DMS 273 (cell line): ENCODE results near the gene ATG12.
"Not testable (repeated sequence)": the region's sequence is repeated elsewhere in the genome, so short reads cannot be mapped to it uniquely, and the experiment has no call there.

Source experiments
- DNase-seq: peaks from one replicate; lab custom pipeline; 2025; ENCODE audit not compliant: unreplicated experiment; lab: John Stamatoyannopoulos, UW

Gene ATG12

DNA sequence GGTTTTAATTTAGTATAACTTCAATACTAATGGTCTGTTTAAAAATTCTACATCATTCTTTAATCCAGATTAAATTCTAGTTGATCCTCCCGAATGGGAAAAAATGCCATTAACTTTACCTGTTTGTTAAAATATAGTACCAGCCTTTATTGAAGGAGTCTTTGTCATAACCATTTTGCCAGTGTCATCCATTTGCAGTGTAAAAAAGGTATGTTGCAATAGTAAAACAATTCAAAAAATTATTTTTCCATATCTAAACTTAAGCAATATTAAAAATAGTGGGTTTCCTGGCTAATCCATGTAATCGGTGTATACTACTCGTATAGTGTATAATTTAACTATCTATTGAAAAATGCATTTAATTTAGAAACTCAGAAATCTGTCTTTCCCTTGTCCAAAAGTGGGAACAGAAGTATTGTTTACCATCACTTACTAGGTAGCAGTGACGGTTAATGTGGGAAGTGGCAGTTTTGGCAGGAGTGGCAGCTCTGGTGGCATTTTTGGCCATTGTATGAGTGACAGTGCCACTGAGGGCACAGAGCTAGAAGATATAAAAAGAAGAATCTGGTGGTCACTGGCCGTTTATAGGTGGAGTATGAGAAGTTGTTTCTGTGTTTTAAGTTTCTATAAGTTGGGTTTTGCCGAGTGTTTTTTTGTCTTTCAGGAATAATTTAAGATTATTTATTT, 2.2 kb upstream of the ATG12 start:
- DNase-seq: no peak

DNA sequence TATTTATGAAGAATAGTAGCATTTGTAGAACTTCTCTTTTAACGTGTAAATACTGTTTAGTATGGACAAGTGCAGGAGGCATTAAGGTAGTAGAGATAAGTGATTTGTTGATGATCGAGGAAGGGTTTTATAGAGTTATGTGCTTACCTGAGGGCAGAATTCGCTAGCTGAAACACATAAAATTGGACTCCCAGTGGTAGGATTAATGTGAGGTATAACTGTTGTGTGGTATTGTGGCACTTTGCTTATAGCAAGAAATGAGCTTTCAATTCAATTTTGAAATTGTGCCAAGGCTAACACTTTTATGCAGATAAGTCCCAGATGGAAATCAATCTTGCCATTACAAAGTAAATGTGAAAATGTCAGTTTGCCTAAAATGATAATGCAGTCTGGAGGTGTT, 1.6 kb upstream of the ATG12 start:
- peak; percentile 45 for DNase-seq

DNA sequence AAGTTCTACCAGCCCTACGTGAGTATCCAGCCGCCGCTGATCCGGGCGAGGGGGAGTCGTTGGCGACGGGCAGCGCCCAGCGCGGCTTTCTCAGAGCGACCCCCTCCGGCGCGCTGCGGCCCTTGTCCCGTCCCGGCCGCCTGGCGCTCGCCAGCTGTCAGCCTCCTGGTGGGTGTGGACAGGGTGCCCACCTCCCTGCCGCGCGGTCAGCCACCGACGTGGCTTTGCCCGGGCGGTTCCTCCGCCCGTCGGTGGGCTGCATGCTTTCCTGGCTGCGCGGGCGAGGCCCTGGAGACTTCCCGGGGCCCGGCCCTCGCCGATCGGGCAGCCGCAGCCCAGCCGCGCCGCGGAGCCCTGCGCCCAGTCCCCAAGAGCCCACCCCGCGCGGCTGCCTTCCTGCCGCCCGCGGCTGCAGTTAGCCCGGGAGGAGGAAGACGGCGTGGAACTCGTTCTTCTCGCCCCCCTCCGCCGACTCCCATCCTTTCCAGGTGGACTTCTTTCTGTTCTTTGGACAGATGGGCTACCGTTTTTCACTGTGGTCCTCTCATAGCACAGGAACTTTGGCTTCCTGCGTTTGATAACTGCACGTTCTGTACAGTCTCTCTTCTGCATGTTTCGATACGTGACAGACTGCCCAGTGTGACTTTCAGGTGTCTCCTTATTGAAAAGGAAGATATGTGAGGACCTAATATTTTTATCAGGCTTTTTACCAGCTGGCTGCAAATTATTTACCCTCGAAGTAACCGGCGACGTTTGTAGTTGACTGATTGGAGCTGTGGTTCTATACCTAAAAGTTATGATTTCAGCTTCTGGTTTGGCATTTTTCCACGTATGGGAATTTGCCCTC, 947 bp upstream of the ATG12 start:
- DNase-seq: peak; percentile 87

DNA sequence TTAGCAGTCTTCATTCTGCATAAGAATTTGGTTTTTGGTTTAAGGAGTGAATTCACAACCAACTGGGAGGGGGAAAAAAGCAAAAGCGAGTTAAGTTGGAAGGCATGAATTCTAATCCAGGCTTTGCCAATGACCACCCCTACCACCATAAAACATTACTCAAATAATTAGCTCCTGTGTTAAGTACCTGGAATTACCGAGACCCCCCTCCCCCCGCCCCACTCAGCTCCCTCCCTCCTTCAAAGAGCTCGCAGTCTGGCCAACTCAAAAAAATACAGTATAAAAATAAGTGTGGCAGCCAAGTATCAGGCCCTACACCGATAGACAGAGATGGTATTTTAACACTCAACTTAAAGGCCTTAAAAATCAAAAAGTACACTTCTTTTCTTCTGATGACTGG, 492 bp downstream of the ATG12 start:
- peak; percentile 37 for DNase-seq

DNA sequence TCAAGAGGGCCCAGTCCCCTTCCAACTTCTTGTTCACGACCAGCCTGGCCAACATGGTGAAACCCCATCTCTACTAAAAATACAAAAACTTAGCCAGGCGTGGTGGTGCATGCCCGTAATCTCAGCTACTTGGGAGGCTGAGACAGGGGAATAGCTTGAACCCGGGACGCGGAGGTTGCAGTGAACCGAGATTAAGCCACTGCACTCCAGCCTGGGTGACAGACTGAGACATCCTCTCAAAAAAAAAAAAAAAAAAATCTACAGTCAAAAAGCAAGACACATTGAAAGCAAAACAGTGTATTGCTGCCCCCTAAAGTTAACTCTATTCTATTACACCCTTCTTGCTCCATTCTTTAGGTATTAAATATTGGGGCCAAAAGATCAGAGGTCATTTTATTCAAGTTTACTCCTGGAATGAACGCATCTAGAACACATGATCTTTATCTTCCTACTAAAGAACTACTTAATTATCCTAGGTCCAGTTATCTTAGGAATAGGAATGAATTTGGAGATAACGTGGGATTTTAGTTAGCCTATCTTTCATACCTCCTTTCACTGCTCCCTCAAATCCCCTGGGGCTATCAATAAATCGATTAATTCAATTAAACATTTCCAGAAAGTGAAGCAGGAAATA, 2.4 kb downstream of the ATG12 start:
- peak; percentile 72 for DNase-seq

DNA sequence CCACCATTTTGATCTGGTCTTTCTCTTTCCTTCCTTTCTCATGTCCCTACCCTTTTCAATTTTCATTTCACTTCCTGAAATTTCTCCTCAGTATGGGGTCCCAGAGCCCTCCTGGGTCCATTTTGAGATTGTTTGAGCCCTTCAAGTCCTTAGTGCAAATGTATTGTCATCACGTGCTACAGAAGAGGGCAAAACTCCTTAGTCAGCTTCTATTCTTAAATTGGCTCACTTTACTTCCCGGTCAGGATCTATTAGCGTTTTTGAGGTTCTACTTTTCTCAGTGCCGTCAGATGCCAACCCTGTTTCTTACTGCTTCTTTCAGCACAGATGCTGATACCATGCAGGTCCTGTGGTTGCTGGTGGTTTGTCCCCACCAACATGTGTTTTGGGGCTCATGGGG, 5.9 kb downstream of the ATG12 start:
- no peak for DNase-seq

DNA sequence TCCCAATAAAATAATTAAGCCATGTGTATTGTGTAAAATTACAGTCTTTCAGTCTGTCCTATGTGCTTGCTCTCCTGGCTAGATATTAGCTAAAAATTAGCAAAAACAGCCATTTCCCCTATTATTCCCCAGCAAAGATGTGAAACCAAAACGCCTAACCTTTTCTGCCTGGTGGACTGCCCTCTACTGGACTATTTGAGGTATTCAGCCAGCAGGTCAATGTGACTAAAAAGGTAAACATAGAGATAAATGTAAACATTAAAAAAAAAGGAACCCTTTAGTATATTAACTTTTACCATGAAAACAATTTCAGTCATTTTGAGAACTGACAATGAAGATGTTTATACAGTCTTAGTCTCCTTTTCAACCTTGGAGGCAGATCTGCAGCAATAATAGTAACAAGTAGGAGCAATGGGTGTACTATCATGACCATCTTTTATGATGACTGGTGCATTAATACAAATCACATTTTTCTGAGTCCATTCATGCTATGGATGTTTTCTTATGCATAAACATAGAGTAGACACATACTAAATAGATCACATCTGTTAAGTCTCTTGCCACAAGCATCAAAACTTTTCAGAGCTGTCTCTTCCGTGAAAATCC, 10.1 kb downstream of the ATG12 start:
- DNase-seq: peak; percentile 55

DNA sequence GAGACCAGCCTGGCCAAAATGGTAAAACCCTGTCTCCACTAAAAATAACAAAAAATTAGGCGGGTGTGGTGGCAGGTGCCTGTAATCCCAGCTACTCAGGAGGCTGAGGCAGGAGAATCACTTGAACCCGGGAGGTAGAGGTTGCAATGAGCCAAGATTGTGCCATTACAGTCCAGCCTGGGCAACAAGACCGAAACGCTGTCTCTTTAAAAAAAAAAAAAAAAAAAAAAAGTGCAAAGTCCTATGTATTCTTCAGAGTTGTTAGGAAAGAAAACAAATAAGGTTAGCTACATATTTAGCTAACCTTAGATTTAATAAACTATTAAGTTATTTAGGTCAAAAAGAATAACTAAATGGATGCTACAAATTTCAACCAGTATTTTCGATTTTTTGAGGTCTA, 11.5 kb downstream of the ATG12 start:
- no peak for DNase-seq

DNA sequence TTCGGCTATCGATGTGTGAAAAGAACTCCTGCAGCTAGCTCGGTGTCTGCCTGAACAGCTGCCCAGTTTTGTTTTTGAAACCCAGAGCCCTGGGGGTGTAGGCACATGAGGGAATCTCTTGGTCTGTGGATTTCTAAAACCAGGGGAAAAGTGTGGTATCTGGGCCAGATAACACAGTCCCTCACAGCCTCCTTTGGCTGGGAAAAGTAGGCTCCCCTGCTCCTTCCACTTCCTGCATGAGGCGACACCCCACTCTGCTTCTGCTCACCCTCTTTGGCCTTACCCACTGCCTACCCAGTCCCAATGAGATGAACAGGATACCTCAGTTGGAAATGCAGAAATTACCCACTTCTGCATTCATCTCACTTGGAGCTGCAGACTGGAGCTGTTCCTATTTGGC, 15.4 kb downstream of the ATG12 start:
- DNase-seq: no peak

DNA sequence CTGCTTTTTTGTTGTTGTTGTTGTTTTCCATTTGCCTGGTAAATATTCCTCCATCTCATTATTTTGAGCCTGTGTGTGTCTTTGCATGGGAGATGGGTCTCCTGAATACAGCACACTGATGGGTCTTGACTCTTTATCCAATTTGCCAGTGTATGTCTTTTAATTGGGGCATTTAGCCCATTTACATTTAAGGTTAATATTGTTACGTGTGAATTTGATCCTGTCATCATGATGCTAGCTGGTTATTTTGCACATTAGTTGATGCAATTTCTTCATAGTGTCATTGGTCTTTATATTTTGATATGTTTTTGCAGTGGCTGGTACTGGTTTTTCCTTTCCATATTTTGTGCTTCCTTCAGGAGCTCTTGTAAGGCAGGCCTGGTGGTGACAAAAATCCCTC, 16.4 kb downstream of the ATG12 start:
- not testable (repeated sequence) for DNase-seq

DNA sequence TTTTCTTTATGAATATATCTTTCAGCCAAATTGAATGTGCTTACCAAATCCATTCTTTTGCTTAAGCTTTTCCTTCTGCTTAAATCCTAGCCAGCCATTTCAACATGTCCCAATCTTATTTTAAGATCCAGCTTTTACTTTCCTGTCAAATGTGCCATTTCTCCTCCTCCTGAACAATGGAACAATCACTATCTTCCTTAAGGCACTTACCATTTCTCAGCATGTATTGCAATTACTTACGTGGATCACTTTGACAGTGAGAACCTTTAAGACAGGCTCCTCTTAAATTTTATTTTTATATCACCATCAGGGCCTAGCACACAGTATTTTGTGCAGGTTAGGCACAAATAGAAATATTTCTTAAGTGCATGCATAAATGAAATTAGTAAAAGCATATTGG, 20.5 kb downstream of the ATG12 start:
- no peak for DNase-seq

DNA sequence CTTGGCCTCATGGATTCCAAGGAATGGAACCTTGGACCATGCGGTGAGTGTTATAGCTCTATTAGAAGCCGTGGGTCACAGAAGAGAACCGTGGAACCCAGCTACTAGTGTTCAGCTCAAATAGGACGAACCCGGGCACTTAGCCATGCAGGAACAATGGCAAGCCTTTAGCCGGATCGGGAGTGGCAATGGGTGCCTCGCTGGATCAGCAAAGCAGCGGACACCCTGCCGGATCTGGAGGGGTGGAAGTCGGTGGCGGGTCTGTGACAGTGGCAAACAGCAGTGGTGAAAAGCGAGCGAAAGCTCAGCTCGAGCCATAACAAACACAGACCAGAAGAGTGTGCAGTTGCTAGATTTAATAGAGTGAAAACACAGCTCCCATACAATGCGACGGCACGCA, 22.5 kb downstream of the ATG12 start:
- no peak for DNase-seq

DNA sequence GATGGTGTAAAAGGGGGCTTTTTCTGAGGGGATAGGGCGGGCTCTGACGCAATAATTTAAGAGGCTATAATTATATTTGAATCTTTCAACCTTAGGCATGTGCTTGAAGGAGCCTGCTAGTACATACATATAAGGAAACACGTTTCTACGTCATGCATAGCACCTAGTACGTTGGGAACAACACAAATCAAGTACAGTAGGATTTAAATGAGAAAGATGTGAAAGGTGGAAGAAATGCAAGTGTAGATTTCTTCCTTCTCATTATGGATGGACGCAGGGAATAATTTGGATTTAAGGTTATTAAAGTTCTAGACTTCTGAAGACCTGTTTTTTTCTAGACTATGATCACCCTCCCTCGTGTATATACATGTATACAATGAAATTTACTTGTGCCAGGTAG, 24.0 kb downstream of the ATG12 start:
- no peak for DNase-seq

DNA sequence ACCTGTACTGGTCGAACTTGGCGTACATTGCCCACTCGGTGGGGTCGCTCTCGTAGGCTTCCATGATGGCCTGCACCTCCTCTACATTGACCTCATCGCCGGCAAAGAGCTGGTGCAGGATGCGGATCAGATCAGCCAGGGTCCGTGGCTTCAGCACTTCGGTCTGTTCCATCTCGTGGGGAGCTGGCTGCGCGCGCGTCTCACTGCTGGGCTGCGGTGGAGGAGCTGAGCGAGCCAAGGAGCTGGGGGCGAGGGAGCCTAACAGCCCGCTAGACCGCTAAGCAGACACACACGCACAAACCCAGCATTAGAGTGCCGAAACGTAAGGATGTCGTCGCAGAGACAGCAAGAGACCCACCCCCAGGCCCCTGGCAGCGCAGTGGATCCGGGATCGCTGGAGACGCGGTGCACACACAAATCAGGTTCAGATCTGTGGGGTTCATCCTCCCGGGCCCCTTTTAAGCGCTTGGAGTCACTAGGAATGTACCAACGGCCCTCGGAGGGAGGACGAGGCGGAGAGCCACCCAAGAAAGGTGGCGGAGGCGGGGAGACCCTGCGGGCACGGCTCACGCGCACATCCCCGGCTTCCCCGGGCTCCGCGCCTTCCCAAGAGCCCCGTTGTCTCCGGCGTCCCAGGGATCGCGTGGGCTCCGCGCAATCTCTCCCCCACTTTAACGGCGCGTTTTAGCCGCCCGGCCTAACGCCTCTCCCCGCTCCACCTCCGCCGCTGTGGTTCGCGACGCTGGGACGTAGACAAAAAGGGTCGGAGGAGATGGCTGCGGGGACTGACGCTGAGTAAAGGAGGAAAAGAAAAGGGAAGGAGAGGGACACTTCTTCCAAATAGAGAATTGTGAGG, 24.9 kb downstream of the ATG12 start, which contains the start of gene CDO1:
TSS of gene CDO1 (minus strand) at position 434 of the 856 bp plus-strand sequence. CDS start at position 172, 262 bp downstream.
- peak; percentile 69 for DNase-seq

DNA sequence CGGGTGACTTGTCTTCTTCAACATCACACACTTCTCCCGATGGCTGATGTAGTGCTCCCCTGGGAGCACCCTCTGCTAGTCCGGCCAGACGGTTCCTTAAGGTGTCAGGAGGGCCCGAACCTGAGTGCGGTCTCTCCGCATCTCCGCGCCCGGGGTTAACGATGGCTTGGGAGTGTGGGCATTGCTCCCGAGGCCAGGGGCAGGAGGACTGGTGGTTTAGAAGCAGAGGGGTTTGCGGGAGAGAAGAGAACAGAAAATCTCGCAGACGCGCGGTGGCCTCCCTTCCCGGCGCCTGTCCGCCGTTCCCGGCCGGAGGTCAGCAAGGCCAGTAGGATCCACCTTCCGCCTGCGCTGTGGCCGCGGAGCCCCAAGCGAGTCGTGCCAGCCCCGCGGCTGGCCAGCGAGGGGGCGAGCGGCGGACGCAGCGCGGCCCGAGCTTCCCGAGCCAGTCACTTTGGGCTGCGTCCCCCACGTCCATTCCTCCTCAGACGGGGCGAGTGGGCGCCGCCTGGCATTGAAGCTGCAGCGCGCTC, 25.6 kb downstream of the ATG12 start:
- DNase-seq: peak; percentile 42

DNA sequence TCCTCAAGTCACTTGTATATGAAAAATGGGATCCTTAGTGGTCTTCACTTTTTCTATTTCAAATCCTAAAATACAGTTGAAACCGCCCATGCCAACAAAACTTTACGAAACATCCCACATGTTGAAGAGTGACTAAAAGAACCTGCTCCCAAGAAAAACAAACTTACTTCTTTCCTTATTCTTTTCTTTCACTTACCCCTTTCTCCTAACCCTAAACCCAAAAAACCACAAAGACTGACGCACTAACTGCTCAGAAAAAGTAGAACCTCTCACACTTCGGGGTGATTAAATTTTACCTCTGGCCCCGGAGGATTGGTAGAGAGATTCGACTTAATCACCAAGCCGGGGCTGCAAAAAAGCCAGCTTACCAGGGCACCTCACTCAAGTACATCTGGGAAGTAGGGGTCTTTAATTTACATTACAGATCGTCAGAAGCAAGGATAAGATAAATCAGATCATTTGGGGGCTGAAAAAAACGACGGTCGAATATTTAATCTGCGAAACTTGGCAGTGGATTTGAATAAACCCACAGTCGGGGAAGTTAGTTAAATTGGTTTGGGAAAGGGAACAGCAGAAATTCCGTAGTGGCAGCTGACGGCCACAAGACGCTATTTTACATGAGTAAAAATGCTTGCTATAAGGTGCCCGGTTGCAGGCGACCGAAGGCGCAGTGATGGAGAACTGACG, 26.2 kb downstream of the ATG12 start:
- DNase-seq: no peak

DNA sequence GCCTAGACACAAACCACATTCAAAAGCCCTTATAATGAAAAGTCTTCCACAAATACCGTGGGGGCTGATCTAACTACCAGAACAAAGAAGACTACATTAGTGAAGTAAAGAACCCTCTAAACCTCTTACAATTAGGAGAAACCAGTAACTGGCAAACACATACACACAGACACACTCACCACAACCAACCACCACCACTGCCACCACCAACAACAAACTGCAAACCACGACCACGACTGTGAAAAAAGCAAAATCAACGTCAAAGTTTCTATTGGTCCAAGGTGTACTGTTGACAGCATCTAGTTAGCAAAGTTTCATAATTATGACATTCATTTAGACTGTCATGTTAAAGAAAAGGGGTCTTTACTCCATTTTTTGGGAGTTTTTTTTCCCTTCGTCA, 27.6 kb downstream of the ATG12 start:
- DNase-seq: no peak

DNA sequence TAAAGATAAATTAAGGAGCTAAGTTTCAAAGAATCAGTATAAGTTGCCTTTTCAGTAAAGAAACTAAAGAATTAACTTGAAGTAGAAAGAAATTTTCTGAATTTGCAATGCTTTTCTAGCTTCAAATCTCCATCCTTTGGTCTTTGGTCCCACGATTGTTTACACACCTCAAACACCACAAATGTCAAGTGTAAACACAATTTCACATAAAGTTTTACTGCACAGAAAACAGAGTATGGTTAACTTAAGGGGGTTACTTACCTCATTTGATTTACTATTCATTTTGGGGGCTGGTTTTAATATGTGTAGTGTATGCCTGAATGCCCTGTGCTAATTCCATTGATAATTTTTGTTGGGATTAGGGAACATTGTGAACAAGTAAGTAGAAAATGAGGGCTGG, 29.0 kb downstream of the ATG12 start:
- no peak for DNase-seq

DNA sequence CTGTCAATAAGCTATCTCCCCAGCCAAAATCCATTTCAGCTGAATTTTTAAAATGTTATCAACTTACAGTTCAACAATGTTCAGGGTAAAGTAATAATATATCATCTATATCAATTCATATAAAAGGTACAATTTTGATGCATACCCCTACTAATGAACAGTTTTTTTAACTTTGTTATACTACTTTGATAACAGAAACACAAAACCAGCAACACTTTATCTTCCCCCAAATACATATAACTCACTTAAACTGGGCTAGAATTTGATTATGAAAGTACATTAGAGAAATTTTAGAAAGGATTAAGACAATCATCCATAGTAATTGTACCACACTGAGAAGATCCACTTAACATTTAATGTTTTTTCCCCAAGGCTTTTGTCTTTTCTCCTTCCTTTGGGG, 30.0 kb downstream of the ATG12 start:
- no peak for DNase-seq

DNA sequence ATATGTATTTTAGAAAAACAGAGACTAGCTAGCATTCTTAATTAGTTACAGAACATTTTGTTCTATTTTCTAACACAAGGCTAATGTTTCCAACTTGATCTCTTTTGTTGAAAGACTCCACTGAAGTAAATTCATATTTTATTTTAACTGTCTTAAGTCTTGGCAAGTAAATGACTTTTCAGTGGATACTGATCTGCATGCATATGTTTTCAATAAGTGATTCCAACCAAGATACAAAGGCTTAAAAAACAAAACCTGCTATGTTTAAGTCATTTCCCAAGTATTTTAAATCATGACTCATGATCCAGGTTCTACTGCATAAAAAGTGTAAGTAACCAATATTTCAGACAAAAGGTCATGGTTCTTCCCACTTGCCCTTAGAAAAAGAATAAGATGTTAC, 30.6 kb downstream of the ATG12 start:
- DNase-seq: no peak
